Common myeloid progenitor, CD34-positive (primary cell): ENCODE data around the gene ADCYAP1R1.

ENCODE experiments used
- CTCF ChIA-PET: fragments of 350-600 bp; sonication (Branson Sonifier 250); formaldehyde crosslinking; loops from one replicate; lab custom pipeline; 2021; ENCODE audit warnings: antibody characterized with exemption; lab: Charles Lee
- POLR2A ChIA-PET: fragments of 350-600 bp; sonication (Branson Sonifier 250); formaldehyde crosslinking; loops from one replicate; lab custom pipeline; 2021; ENCODE audit warnings: antibody characterized with exemption; lab: Charles Lee
- DNase-seq, 3 donors: peaks; one replicate each; pipeline versions ENCODE4 v3.0.0 to v3.0.0-alpha.2; 2013
- H3K27ac ChIP-seq, 2 experiments: 1 replicate in 1 of 2; 2 replicates in 1 of 2; pipeline ENCODE4 v1.7.0; 2013; ENCODE audit warnings: inconsistent platforms in 2 of 2, low read length in 2 of 2, mild to moderate bottlenecking in 2 of 2, low read depth in 1 of 2, moderate library complexity in 1 of 2; ENCODE audit not compliant: severe bottlenecking in 2 of 2, insufficient read depth in 1 of 2, poor library complexity in 1 of 2
- H3K27me3 ChIP-seq, 5 experiments: replicated peaks in 2 of 5; 1 replicate in 3 of 5; 2 replicates in 2 of 5; pipeline versions ENCODE4 v1.6.1 to v1.7.0; 2013; ENCODE audit warnings: low read length in 4 of 5, mild to moderate bottlenecking in 2 of 5, moderate library complexity in 2 of 5, inconsistent platforms in 1 of 5; ENCODE audit not compliant: insufficient read depth in 5 of 5, control insufficient read depth in 4 of 5
- H3K36me3 ChIP-seq, 4 experiments: 1 replicate in 2 of 4; 2 replicates in 2 of 4; pipeline versions ENCODE4 v1.6.1 to v1.7.0; 2013; ENCODE audit warnings: low read length in 3 of 4, control low read depth in 1 of 4, mild to moderate bottlenecking in 1 of 4; ENCODE audit not compliant: control insufficient read depth in 4 of 4, insufficient read depth in 4 of 4
- H3K4me1 ChIP-seq, 4 experiments: 1 replicate in 3 of 4; 2 replicates in 1 of 4; pipeline versions ENCODE4 v1.6.1 to v1.7.1; 2013; ENCODE audit warnings: low read length in 3 of 4, mild to moderate bottlenecking in 3 of 4, control low read depth in 1 of 4, inconsistent platforms in 1 of 4, moderate library complexity in 1 of 4; ENCODE audit not compliant: control insufficient read depth in 4 of 4, insufficient read depth in 4 of 4; ENCODE audit errors: control extremely low read depth in 1 of 4
- H3K4me3 ChIP-seq, 7 experiments: 1 replicate in 4 of 7; 2 replicates in 3 of 7; pipeline versions ENCODE4 v1.5.1 to v1.7.0; 2013; ENCODE audit warnings: mild to moderate bottlenecking in 7 of 7, low read length in 6 of 7, moderate library complexity in 6 of 7, inconsistent platforms in 2 of 7, low read depth in 2 of 7, control low read depth in 1 of 7; ENCODE audit not compliant: insufficient read depth in 4 of 7, control insufficient read depth in 1 of 7; ENCODE audit errors: extremely low read depth in 1 of 7
- H3K9me3 ChIP-seq, 5 experiments: 1 replicate in 4 of 5; 2 replicates in 1 of 5; pipeline versions ENCODE4 v1.6.1 to v1.7.1; 2013; ENCODE audit warnings: low read length in 4 of 5, mild to moderate bottlenecking in 2 of 5, inconsistent platforms in 1 of 5, low read depth in 1 of 5, moderate library complexity in 1 of 5; ENCODE audit not compliant: control insufficient read depth in 4 of 5, insufficient read depth in 2 of 5; ENCODE audit errors: control extremely low read depth in 1 of 5
- WGBS: methylation state at CpG from one replicate; pipeline ENCODE4 v1.1.5; 2013; ENCODE audit not compliant: insufficient coverage; 5-methylcytosine and 5-hydroxymethylcytosine counted together

ADCYAP1R1 gene

DNA sequence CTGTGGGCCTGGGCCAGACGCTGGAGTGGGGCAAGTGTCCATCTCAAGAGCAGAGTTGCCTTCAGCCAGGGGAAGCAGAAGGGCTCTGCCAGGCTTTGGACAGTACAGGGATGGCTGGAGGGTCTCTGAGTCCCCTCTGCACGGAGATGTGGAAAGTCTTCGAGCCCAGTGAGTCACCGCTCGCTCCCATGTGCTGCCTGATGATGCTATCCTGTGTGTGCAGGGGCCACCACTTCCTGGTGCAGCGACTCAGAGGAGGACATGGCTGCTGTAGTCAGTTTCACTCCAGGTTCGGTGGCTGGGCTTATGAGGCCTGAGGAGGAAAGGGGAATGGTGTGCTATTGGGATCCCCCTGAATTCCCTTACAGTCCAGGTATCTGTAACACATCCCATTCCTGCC lies 6.0 kb downstream of the ADCYAP1R1 start:
- ChIA-PET CTCF (no interaction called here), POLR2A (no interaction called here)
- Histone ChIP-seq H3K27ac (no peak overlapping the region), H3K27me3 (peaks cover 0 to 61% (median 25%) of the 10 kb centered on the region in 5 experiments), H3K4me1 (no peaks in the 10 kb centered on the region), H3K36me3 (no peaks in the 10 kb centered on the region), H3K9me3 (no peaks in the 10 kb centered on the region), H3K4me3 (no peak overlapping the region)
- DNase-seq, result peak in 2 of 3 donors; percentile 46 to 58
- WGBS, result 53% methylated on average over 6 of the region's 7 CpGs

DNA sequence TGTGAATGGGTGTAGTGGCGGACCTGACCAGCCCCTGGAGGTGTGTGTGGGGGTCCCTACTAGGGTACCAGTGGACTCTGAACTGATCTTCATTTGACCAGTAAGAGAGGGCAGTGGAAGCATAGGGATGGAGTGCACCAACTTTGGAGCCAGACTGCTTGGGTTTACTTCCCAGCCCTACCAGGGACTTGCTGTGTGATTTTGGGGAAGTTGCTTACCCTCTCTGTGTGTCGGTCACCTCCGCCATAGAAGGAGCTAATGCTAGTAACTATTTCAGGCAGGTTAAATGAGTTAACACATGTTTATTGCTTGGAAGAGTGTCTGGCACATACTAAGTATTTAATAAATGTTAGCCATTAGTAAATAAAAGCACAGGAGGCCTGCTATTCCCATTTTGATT lies 6.6 kb downstream of the ADCYAP1R1 start:
- Histone ChIP-seq H3K9me3 (no peaks in the 10 kb centered on the region), H3K4me1 (no peaks in the 10 kb centered on the region), H3K4me3 (no peak overlapping the region), H3K27ac (no peak overlapping the region), H3K36me3 (no peaks in the 10 kb centered on the region), H3K27me3 (peaks cover 0 to 56% (median 20%) of the 10 kb centered on the region in 5 experiments)
- no peak for DNase-seq
- 100% methylated on average over 2 of the region's 3 CpGs for WGBS
- ChIA-PET POLR2A (no interaction called here), CTCF (no interaction called here)

DNA sequence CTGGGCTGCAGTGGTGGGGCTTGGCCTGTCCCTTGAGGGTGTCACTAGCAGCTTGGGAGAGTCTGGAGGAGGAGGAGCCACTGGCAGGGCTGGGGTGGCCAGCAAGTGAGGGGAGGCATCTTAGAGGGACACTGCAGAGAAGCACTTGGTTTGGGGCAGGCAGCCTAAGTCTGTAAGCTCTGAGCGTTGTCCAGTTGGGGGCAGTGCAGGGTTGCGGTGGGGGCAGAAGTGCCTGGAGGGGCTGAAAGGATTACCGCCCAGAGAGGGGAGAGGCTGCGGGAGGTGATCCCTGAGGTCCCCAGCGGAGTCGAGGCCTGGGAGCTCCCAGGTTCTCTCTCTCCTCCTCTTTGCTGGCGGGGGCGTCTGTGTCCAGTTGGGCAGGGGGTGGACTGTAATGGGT lies 7.4 kb downstream of the ADCYAP1R1 start:
- CTCF ChIA-PET, result no interaction called here
- POLR2A ChIA-PET, result no interaction called here
- no peaks in the 10 kb centered on the region for H3K4me1 ChIP-seq
- H3K4me3 ChIP-seq, result no peak overlapping the region
- no peaks in the 10 kb centered on the region for H3K36me3 ChIP-seq
- H3K9me3 ChIP-seq, result no peaks in the 10 kb centered on the region
- no peak overlapping the region for H3K27ac ChIP-seq
- DNase-seq, result no peak
- WGBS, result 39% methylated on average over 2 of the region's 8 CpGs
- peaks cover 0 to 47% (median 11%) of the 10 kb centered on the region in 5 experiments for H3K27me3 ChIP-seq

DNA sequence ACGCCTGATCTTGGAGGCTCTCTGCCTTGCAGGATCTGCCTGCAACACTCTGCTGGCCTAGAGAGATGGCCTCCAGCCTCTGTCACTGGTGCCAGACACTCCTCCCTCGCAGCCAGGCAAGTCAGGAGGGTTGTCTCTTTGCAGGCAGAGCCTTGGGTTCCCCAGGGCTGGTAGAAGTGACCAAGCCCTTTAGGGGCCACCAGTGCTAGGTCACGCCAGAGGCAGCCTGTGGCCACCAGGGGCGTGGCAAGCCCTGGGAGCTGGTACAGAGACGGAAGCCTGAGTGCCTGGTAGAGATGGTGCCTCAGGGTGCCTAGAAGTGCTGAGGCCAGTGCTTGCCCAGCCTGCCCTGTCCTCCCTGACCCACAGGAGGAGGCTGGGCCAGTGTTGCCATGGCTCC lies 9.1 kb downstream of the ADCYAP1R1 start:
- POLR2A ChIA-PET, result no interaction called here
- no peak for DNase-seq
- CTCF ChIA-PET, result interaction anchor here (1.4 kb wide), 1 partner anchor 10 kb away, joined by 3 read pairs; no protein-coding TSS in a partner anchor
- Histone ChIP-seq H3K27me3 (peaks cover 0 to 31% (median 4%) of the 10 kb centered on the region in 5 experiments), H3K27ac (no peak overlapping the region), H3K9me3 (no peaks in the 10 kb centered on the region), H3K36me3 (no peaks in the 10 kb centered on the region), H3K4me1 (no peaks in the 10 kb centered on the region), H3K4me3 (no peak overlapping the region)
- 89% methylated on average over 3 of the region's 5 CpGs for WGBS

DNA sequence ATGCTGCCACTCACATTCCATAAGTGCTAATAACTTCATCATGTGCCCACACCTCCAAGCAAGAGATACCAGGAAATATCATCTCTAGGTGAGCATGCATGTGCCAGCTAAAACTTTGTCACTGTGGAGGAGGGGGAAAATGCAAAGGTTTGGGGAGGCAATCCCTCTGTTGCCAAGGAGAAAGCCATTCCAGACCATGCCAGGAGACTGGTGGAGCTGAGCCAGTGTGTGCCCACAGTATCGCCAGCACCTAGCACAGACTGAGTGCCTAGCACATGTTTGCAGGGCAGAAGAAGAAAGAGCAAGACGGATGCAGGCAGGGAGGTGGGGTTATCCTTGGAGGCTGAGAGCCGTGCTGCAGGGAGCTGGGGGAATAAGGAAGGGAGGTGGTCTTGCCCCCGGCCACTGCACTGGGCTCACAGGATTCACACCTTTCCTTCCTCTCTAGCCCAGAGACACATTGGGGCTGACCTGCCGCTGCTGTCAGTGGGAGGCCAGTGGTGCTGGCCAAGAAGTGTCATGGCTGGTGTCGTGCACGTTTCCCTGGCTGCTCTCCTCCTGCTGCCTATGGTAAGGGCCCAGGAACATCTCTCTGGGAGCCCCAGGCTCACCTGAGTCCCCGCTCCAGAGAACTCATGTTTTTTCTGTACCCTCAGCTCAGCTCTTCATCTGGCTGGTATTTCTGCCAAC lies 10.8 kb downstream of the ADCYAP1R1 start:
- Histone ChIP-seq H3K36me3 (no peaks in the 10 kb centered on the region), H3K9me3 (no peaks in the 10 kb centered on the region), H3K4me1 (no peaks in the 10 kb centered on the region), H3K4me3 (no peak overlapping the region), H3K27me3 (peaks cover 0 to 14% (median 0%) of the 10 kb centered on the region in 5 experiments), H3K27ac (no peak overlapping the region)
- WGBS, result 98% methylated on average over 8 of the region's 8 CpGs
- ChIA-PET CTCF (interaction anchor here (1.4 to 1.5 kb wide), 2 partner anchors 9 to 72 kb away, joined by 3 read pairs; no protein-coding TSS in a partner anchor), POLR2A (no interaction called here)
- no peak for DNase-seq

DNA sequence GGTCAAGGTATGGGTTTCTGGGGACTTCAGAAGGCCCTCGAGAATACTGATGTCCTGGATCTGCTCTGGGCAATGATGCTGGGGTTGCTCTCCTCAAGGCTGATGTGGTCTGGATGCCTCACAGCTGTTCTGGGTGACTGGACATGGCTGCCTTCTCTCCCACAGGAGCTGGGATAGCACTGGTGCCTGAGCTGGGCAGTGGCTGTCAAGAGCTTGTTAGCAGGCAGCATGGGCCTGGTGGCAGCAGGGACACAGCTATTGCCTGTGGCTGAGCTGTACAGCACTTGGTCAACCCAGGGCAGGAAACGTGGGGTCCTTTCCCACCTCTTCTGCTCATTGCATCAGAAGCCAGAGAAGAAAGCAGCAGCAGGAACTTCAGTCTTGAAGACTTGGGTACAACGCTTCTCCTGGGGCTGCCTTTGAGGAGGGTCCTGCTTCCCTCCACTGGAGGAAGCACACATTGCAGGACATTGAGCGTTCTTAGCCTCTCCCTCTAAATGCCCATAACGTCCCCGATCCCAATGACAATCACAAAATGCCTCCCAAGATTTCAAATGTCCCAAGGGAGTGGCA lies 13.0 kb downstream of the ADCYAP1R1 start:
- WGBS, result 67% methylated on average over 6 of the region's 6 CpGs
- H3K36me3 ChIP-seq, result no peaks in the 10 kb centered on the region
- H3K4me3 ChIP-seq, result no peak overlapping the region
- CTCF ChIA-PET, result no interaction called here
- no peak overlapping the region for H3K27ac ChIP-seq
- POLR2A ChIA-PET, result no interaction called here
- H3K4me1 ChIP-seq, result no peaks in the 10 kb centered on the region
- H3K9me3 ChIP-seq, result no peaks in the 10 kb centered on the region
- no peak for DNase-seq
- H3K27me3 ChIP-seq, result peaks cover 0 to 6% (median 0%) of the 10 kb centered on the region in 5 experiments

DNA sequence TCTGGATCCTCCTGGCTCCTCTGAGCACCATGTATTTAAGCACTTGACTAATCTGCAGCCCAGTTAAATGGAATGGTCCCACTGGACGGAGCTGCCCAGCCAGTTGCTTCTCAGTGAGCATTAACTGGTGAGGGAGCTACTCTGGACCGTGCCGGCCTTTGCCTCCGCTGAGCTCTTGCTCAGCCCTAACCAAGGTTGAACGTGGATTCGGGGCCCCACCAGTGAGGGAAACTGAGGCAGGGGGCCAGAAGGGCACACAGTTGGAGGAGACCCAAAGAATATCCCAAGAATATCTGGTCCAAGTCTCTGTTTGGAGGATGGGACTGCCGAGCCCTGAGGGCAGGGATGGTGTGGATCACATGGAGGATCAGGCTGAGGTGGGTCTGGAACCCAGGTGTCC lies 13.7 kb downstream of the ADCYAP1R1 start:
- no peak overlapping the region for H3K27ac ChIP-seq
- no peaks in the 10 kb centered on the region for H3K36me3 ChIP-seq
- H3K9me3 ChIP-seq, result no peaks in the 10 kb centered on the region
- no peak overlapping the region for H3K4me3 ChIP-seq
- no peaks in the 10 kb centered on the region for H3K4me1 ChIP-seq
- CTCF ChIA-PET, result no interaction called here
- DNase-seq, result no peak
- H3K27me3 ChIP-seq, result peaks cover 0 to 6% (median 0%) of the 10 kb centered on the region in 5 experiments
- 99% methylated on average over 7 of the region's 7 CpGs for WGBS
- POLR2A ChIA-PET, result no interaction called here
